NT2/D1 (cell line): ENCODE results near the gene TTLL13.

ENCODE experiments used
- SUZ12 ChIP-seq: IDR thresholded peaks from 2 replicates; pipeline ENCODE4 v1.6.1; 2011; ENCODE audit not compliant: insufficient read length, insufficient read depth; ENCODE audit errors: extremely low read depth
- YY1 ChIP-seq: IDR thresholded peaks from 2 replicates; pipeline ENCODE4 v1.6.1; 2011; ENCODE audit not compliant: insufficient read length, insufficient read depth
- ZNF274 ChIP-seq: IDR thresholded peaks from 2 replicates; pipeline ENCODE4 v1.6.1; 2011; ENCODE audit warnings: mild to moderate bottlenecking, low read depth, low read length

DNA sequence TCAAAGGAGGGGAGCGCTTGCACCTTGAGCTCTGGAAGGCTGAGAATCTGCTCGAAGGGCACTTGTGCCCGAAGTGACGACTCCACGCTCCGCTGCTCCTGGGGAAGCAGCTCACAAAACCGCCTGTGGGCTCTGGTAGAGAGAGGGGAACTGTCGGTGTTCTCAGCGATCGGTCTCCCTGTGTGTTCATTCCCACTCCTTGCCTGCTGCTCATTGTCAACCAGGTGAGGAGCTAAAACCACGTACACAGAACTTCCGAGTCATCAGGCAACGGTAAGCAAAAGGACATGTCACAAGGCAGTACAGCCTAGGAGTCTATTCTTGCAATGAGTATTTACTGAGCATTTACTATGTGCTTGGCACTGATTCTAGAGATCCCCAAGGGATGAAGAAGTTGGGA lies 17.2 kb upstream of the TTLL13 start:
- TF ChIP-seq YY1, result no peak
- no peak for TF ChIP-seq SUZ12
- no peak for TF ChIP-seq ZNF274
